HepG2 (cell line): ENCODE data around the gene INPP5K. TPM values are rescaled to one million over a fixed set of nuclear protein-coding genes. Genes with fewer than 3 reads are reported as not detected.
A peak's percentile ranks its signal among the peaks of the same experiment; 100 is the strongest.
"Not testable (repeated sequence)": the region's sequence is repeated elsewhere in the genome, so short reads cannot be mapped to it uniquely, and the experiment has no call there.

Experiments
- CBX5 ChIP-seq: sonication (generic); formaldehyde crosslinking; IDR thresholded peaks from 2 replicates; pipeline ENCODE4 v1.4.0; 2020; ENCODE audit warnings: missing genetic modification reagents, borderline replicate concordance
- CEBPG ChIP-seq: IDR thresholded peaks from 2 replicates; pipeline ENCODE4 v1.6.1; 2016
- DMAP1 ChIP-seq: IDR thresholded peaks from 2 replicates; pipeline ENCODE4 v1.6.1; 2016
- FOXA3 ChIP-seq: IDR thresholded peaks from 2 replicates; pipeline ENCODE4 v1.6.1; 2016; ENCODE audit warnings: missing genetic modification reagents, missing compliant biosample characterization
- FOXP1 ChIP-seq, 2 experiments: fragments of 450-650 bp in 1 of 2; IDR thresholded peaks; 2 replicates each; pipeline ENCODE4 v1.6.1; 2017 to 2018; ENCODE audit warnings: antibody characterized with exemption in 1 of 2
- FOXP4 ChIP-seq: sonication (generic); formaldehyde crosslinking; IDR thresholded peaks from 2 replicates; pipeline ENCODE4 v1.4.0; 2020; ENCODE audit warnings: missing genetic modification reagents
- KDM1A ChIP-seq: IDR thresholded peaks from 2 replicates; pipeline ENCODE4 v1.6.1; 2016; ENCODE audit warnings: missing compliant biosample characterization
- KDM5B ChIP-seq: sonication (generic); formaldehyde crosslinking; IDR thresholded peaks from 2 replicates; pipeline ENCODE4 v1.4.0; 2020; ENCODE audit warnings: missing genetic modification reagents, mild to moderate bottlenecking, borderline replicate concordance
- NCOA2 ChIP-seq: sonication (generic); formaldehyde crosslinking; IDR thresholded peaks from 2 replicates; pipeline ENCODE4 v1.8.0; 2022; ENCODE audit warnings: inconsistent platforms
- NR2C2 ChIP-seq: sonication (generic); formaldehyde crosslinking; IDR thresholded peaks from 2 replicates; pipeline ENCODE4 v1.4.0; 2020; ENCODE audit warnings: missing genetic modification reagents, mild to moderate bottlenecking, moderate library complexity, borderline replicate concordance
- SAP130 ChIP-seq: IDR thresholded peaks from 2 replicates; pipeline ENCODE4 v1.6.1; 2016; ENCODE audit warnings: low read depth
- SOX13 ChIP-seq, 3 experiments: fragments of 450-650 bp in 1 of 3; sonication (generic) in 1 of 3; formaldehyde crosslinking in 1 of 3; IDR thresholded peaks in 2 of 3; conservative IDR thresholded peaks in 1 of 3; 2 replicates each; pipeline versions ENCODE4 v1.5.0 to v1.6.1; 2016 to 2020; ENCODE audit warnings: antibody characterized with exemption in 1 of 3, mild to moderate bottlenecking in 1 of 3, missing compliant biosample characterization in 1 of 3, missing genetic modification reagents in 1 of 3, moderate library complexity in 1 of 3
- TRIM24 ChIP-seq: sonication (generic); formaldehyde crosslinking; IDR thresholded peaks from 2 replicates; pipeline ENCODE4 v1.8.0; 2022; ENCODE audit warnings: mild to moderate bottlenecking, missing genetic modification reagents
- YEATS2 ChIP-seq: sonication (generic); formaldehyde crosslinking; IDR thresholded peaks from 2 replicates; pipeline ENCODE4 v1.4.0; 2020; ENCODE audit warnings: missing genetic modification reagents, borderline replicate concordance
- ZMYM2 ChIP-seq: sonication (generic); formaldehyde crosslinking; IDR thresholded peaks from 2 replicates; pipeline ENCODE4 v1.8.0; 2022; ENCODE audit warnings: mild to moderate bottlenecking, missing genetic modification reagents
- ZMYM4 ChIP-seq: sonication (generic); formaldehyde crosslinking; IDR thresholded peaks from 2 replicates; pipeline ENCODE4 v1.8.1; 2023; ENCODE audit warnings: mild to moderate bottlenecking, missing genetic modification reagents
- ZNF460 ChIP-seq: sonication (generic); formaldehyde crosslinking; IDR thresholded peaks from 2 replicates; pipeline ENCODE4 v1.5.1; 2020; ENCODE audit warnings: missing genetic modification reagents, mild to moderate bottlenecking, borderline replicate concordance
- ZNF687 ChIP-seq: sonication (generic); formaldehyde crosslinking; IDR thresholded peaks from 2 replicates; pipeline ENCODE4 v1.5.1; 2020; ENCODE audit warnings: mild to moderate bottlenecking, missing genetic modification reagents, moderate library complexity
- ZNF770 ChIP-seq: sonication (generic); formaldehyde crosslinking; IDR thresholded peaks from 2 replicates; pipeline ENCODE4 v1.5.0; 2020; ENCODE audit warnings: mild to moderate bottlenecking, missing genetic modification reagents
- polyA plus RNA-seq, 8 experiments: library from polyadenylated mRNA; depleted of rRNA in 3 of 8; stranded (reverse) in 7 of 8; unstranded in 1 of 8; fragments of >200 nt; fragmentation: Illumina TruSeq in 4 of 8; extraction: Trizol in 4 of 8; gene quantifications; 2 replicates each; pipeline versions ENCODE4 v1.2.1 to v1.2.3, GENCODE V29; 2011 to 2016; ENCODE audit warnings: low read depth in 4 of 8, missing spikeins in 1 of 8, mixed read lengths in 1 of 8; ENCODE audit not compliant: insufficient read depth in 1 of 8
- total RNA-seq, 5 experiments: library from RNA; depleted of rRNA; stranded (reverse); fragments of >200 nt; fragmentation: Illumina TruSeq; extraction: Trizol; gene quantifications; 2 replicates each; pipeline ENCODE4 v1.2.3, GENCODE V29; 2016; ENCODE audit warnings: low read depth in 1 of 5

INPP5K gene
- total and polyA plus RNA-seq, 2 of the 13 experiments (the other 11 are each of a cell fraction or from before 2014, with no cell fraction given), result 4.8 to 9.6 TPM

- TF ChIP-seq ZNF687 (peak; percentile 34; the same call in 1 of the 2 replicates), TRIM24 (CRISPR knock-in tag) (0 out of 2 replicates have a peak, but pooled peaks have one; percentile 18), NR2C2 (CRISPR knock-in tag) (0 out of 2 replicates have a peak, but pooled peaks have one; percentile 20), DMAP1 (0 out of 2 replicates have a peak, but pooled peaks have one; percentile 17), KDM5B (0 out of 2 replicates have a peak, but pooled peaks have one; percentile 7), ZMYM2 (CRISPR knock-in tag) (peak; percentile 59; the same call in 1 of the 2 replicates), ZMYM4 (CRISPR knock-in tag) (0 out of 2 replicates have a peak, but pooled peaks have one; percentile 21), SOX13 (CRISPR knock-in tag; conservative IDR thresholded peaks at IDR 0.05 in 1 of 2, IDR thresholded peaks at IDR 0.05 in 1 of 2) (peak in 1 of 2 experiments; percentile 66; a peak in 2 of 4 replicates), ZNF770 (peak; percentile 89), FOXA3 (CRISPR knock-in tag) (0 out of 2 replicates have a peak, but pooled peaks have one; percentile 15), CEBPG (CRISPR knock-in tag) (peak; percentile 86), YEATS2 (CRISPR knock-in tag) (0 out of 2 replicates have a peak, but pooled peaks have one; percentile 16), ZNF460 (CRISPR knock-in tag) (peak; percentile 95), KDM1A (peak; percentile 55; the same call in 1 of the 2 replicates), CBX5 (CRISPR knock-in tag) (0 out of 2 replicates have a peak, but pooled peaks have one; percentile 43), NCOA2 (CRISPR knock-in tag) (0 out of 2 replicates have a peak, but pooled peaks have one; percentile 12), FOXP4 (CRISPR knock-in tag) (peak; percentile 37; the same call in 1 of the 2 replicates), FOXP1 (CRISPR knock-in tag; IDR thresholded peaks at IDR 0.05) (peak; percentile 49), SAP130 (CRISPR knock-in tag) (peak; percentile 43; the same call in 1 of the 2 replicates)
- TF ChIP-seq SOX13, FOXP1 (IDR thresholded peaks at IDR 0.05): not testable (repeated sequence)
- TF ChIP-seq, all 625 proteins: peak for 45; not testable (repeated sequence) for 580
Observed at GRCh38 chr17:1453694-1454093, 62.7 kb downstream of the INPP5K start (continued).
